GM19023 (cell line): Measurements from ENCODE around the gene RAPGEF3.
A peak's percentile ranks its signal among the peaks of the same experiment; 100 is the strongest.

Experiments
- ATAC-seq: cut with Tn5 transposase; IDR thresholded peaks from one replicate; pipeline ENCODE4 v1.9.1; 2021; ENCODE audit warnings: mild to moderate bottlenecking, moderate library complexity; ENCODE audit not compliant: unreplicated experiment

The RAPGEF3 gene

DNA sequence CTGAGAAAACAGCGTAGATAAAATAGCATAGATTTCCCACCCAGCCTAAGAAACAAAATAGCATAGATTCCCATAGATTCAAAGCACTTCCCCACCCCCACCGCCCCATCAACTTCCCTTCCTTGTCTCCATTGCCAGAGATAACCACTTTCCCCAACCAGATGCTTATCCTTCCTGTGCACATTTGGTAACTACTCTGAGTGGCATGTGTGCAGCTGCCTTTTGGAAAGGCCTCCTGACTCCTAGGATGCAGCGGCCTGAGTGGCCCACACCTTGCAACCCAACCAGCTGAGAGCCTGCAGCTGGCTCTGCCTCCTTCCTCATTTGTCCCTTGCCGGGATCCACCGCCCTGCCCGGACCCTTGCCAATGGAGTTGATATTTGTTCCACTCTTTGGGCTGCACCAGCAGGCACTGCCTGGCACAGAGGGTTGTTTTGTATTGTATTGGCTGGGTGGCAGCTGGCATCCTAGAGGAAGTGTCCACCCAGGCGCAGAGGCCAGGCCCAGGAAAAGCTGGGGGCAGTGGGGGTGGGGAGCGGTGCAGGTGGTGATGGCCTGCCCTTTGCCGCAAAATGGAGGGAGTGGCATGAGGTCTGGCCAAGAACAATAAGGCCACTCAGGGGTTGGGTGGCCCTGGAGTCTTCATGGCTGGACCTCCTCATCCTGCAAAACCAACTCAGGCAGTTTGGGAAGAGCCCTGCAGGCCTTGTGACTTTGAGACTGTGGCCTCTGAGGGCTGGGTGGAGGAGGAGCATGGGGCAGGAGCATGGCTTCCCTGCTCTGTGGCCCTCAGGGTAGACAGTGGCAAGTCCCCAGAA lies 19.3 kb upstream of the RAPGEF3 start:
- ATAC-seq, result no peak

DNA sequence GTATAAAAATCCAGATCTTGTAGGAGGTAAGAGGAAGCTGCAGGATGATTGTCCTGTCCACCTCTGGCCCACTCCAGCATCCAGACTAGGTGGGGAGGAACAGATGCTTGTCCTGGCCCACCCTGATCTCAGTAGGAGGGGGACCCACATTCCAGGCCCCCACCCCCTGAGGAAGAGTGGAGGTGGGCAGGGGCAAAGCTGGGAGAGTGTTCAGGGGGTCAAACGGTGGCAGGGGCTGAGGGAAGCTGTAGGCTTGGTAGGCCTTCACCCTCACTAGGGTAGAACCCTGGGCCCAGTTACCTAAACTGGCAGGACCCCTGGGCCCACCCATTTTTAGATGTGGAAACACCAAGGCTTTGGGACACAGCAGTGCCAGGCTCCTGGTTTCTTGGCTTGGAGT lies 18.5 kb upstream of the RAPGEF3 start:
- no peak for ATAC-seq

DNA sequence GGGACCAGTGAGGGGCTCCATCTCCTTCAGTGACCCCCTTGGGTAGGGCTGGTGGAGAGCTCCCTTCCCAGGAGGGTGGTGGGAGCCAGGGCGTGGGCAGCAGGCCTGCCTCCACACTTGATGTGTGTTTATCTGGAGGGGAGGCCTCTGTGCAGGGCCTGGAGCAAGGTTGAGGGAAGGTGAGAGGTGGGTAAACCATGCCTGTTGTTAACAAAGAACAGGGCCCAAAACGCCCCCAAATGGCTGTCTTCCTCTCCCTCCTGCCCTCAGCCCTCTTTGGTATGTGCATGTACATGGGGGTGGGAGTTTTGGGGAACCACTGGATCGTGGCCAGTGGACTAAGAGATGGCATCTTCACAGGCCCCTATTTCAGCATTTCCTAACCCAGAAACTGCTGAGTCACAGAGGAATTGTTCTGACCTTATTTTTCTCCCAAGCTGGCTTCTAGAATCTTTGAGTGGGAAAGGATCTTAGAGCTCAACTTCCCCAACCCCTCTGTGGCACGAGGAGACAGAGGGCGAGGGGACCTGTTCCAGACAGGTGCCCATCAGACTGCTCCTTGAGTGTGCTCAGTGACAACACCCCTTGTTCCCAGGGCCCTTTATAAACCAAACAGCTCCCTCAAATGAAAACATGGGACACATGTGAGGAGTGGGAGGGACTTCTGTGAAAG lies 17.9 kb upstream of the RAPGEF3 start:
- ATAC-seq, result no peak

DNA sequence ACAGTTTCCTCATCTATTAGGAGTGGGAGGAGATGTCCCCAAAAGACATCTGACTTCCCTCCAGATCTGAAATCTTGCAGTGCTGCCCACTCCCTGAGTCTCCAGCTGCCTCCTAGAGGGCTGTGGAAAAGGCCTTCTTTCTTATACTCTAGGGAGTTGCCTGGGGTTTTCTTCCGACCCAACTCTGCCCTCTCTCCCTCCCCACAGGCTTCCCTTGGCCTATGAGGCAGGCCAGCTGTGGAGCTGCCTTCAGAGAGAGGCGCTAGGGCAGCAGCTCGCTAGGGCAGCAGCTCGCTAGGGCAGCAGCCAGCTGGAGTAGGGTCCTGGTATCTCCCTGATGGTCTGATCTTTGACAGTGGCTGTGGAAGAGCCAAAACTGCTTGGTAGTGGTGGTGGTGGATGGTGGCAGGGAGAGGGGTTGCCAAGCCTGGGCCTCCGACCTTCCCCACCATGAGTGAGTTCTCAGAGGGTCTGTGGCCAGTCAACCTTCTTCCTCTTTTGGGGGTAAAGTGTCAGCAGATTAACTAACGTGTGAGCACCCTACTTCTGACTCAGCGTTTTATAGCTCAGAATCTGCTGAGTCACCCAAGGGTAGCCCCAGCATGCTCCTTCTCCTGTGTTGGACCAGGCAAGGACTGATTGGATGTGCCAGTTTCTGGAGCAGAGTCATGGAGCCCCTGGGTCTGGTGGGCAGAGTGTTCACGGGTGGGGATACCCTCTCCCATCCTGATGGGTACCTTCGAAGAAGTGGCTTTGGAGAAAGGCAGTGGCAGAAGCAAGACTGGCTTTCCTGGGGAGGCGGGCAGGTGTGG lies 16.6 kb upstream of the RAPGEF3 start:
- no peak for ATAC-seq

DNA sequence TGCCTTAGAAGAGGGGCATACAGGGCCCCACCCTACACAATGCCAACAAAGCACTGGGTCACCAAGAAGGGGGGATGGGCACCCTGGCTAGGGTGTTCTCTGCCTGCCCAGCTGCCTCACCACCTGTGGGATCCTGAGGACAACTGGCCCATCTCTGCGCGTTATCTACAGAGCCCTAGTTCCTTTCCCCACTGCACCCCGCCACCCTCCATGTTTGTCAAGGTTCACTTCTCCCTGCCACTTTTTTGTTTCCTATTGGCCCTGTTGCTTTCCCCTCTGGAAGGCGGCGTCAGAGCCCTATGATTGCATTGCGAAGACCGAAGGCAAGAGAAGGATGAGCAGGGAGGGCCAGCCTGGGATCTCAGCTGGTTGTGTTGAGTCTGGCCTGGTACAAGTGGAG lies 16.0 kb upstream of the RAPGEF3 start:
- ATAC-seq, result no peak

DNA sequence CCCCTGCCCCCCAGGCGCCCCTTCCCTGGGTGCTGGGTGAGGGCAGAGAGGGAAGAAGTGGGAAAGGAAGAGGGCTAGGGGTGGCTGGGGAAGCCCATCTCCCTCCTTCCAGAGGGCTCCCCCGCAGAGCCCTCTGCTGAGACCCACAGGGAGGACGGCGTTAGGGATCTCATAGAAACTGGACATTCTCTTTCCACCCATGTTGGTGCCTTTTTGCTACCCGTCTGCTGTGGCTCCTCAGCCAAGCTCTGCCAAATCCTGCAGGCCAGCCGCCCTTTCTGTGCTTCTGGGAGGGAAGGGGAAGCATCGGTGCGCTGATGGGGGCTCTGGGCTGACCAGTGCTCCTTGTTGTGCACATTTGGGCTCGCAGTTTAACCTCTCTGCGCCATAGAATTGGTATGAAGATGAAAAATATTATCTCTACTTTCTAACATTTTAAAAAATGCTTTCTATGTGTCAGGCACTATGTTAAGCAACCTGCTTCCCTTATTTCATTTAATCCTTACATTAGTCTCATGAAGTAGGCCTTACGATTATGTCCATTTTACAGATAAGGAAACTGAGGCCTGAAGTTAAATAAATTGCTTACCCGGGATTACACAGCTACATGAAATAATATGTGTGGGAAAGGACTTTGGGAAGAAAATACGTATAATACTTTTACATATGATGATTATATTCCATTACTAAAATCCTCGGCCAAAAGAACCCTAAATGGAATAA lies 15.3 kb upstream of the RAPGEF3 start:
- no peak for ATAC-seq

DNA sequence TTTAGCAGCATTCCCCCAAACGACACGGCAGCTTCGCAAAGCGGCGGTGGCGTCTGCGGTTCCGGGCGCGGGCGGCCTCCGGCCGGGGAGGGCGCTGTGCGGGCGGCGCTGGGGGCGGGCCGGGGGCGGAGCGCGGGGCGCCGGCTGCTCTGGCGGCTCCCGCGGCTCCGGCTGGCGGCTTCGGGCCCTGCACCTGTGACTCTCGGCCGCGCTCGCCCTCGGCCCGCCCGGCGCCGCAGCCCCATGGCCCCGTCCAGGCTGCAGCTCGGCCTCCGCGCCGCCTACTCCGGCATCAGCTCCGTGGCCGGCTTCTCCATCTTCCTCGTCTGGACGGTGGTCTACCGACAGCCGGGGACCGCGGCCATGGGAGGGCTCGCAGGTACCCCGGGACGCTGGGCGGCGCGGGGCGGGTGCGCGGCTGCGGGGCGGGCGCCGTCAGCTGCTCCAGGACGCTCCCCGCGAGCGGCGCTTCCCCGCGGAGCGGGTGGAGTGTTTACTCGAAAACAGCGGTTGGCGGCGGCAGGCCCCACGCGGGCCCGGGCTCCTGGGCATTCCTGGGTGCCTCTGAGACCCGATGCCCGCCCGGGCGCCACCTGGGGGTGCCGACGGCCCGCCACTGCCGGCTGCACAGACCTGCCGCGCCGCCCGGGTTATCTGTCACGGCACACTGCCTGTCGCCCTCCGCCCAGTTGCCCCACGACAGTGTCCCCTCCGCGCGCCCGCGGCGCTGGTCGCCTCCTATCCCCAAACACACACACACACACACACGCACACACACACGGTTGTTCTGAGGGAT lies 14.6 kb upstream of the RAPGEF3 start, which contains the start of gene SLC48A1:
SLC48A1 (plus strand) TSS at position 177 of the 796 bp plus-strand sequence; CDS start at position 244, 67 bp downstream.
- peak; percentile 89 for ATAC-seq

DNA sequence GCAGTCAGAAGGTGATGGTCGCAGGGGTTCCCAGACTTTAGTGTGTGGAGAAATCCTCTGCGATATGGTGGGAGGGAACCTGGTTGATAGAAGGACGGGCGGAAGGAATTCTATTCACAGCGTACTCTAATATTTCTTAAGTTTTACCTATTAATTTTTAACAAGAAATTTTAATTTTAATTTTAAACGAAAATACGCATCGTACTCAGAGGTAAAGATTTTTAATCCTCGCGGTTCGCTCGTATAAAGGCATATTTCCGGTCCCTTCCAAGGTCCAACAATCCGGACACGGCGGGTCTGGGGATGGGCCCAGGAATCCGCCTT lies 14.0 kb upstream of the RAPGEF3 start:
- no peak for ATAC-seq

DNA sequence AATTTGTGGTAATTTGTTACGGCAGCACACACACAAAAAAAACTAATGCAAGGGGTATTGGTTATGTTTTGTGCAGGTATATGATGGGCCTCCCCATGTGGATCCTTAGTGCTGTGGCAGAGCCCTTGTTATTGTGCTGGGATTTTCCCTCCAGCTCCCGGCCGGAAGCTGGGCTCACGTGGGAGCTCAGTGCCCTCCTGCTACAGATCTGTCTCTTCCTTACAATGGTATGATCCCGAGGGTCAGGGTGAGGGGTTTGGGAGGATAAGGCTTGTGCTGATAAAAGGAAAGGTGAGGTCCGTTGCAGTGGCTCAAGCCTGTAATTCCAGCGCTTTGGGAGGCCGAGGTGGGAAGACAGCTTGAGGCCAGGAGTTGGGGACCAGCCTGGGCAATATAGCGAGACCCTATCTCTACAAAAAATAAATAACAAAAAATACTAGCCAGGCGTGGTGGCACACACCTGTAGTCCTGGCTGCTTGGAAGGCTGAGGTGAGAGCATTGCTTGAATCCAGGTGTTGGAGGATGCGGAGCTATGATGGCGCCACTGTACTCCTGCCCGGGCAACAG lies 13.5 kb upstream of the RAPGEF3 start:
- no peak for ATAC-seq

DNA sequence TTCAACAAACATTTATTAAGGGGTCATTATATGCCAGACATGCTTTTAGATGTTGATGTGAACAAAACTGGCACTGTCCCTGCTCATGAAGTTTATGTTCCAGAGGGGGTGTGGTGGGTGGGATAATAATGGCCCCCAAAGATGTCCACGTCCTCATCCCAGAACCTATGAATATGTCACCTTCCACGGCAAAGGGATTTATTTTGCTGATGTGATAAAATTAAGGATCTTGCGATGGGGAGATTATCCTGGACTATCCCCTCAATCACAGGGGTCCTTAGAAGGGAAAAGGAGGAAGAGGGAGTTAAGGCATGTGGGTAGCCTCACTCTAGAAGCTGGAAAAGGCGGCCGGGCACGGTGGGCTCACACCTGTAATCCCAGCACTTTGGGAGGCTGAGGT lies 12.6 kb upstream of the RAPGEF3 start:
- ATAC-seq, result no peak

DNA sequence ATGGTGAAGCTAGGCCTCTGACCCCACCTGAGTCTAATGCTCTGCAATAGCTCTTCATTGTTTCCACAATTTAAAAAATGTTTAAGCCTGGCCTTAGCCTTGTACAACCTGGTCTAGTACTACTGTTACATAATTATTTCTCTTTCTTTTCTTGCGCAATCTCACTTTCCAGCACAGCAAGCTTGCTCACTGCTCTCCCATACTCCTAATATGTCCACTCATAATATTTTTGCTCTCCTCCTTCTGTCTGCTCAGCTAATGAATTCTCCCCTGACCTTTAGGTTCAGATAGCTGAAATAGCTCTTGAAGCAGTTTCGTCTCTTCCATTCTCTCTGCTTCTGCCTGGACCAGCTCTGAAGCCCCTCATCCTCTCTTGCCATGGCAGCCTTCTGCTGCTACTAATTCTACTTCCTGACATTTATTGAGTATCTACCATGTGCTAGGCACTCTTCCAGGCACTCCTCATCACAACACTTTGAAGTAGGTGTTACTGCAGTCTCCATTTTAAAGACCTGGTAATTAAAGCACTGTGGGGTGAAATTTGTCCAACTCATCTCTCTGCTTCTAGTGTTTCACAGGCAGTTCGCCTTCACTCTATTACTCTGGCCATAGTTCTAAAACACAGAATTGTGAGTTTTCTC lies 11.5 kb upstream of the RAPGEF3 start:
- ATAC-seq, result no peak

DNA sequence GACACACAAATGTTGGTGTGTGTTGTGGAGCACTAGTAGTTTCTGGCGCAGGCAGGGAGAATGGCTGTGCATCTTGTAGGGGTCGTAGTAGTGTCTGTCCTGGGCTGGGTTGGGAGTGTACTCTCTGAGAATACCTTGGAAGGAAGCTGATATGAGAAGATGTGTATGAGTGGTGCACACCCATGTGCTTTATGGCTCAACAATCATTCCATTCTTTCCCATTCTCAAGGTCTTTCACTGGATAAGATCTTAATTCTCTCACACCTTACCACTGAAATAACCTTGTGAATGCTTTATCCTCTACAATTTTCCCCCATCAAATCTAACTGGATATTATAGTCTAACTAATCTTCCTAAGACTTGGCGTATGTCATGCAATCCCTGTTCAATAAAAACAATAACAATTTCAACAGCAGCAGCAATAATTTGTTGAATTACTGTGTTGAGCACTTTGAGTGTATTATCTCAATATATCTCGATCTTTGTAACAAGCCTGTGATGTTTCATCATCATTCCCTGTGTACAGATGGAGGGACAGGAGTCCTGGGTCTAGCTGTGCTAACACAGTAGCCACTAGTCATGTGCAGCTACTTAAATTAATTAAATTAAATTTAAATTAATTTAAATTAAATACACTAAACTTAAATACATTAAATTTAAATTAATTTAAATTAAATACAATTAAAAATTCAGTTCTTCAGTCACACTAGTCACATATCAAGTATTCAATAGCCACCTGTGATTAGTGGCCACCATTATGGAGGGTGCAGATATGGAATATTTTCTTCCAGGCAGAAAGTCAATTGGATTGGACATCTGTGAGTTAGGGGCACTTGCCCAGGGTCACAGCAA lies 10.8 kb upstream of the RAPGEF3 start:
- no peak for ATAC-seq

DNA sequence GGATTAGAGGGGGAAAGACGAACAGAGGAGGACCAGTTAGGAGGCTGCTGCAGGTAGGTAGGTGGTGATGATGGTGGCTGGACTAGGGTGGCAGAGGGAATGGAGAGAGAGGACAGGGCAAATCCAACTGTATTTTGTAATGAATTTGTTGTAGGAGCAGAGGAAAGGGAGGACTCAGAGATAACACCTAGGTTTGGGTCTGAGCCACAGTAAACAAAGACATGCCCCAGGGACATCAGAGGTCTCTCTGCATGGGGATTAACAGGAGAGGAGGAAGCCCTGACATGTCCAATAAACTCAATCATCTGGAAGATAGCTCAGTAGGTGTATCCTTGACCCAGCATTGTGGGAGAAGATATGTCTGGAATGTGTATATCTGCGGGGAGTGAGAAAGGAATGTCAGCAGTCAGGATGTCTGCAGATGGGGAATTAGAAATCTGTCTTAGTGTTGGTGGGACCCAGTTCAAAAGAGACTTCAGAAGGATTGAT lies 9.7 kb upstream of the RAPGEF3 start:
- no peak for ATAC-seq

DNA sequence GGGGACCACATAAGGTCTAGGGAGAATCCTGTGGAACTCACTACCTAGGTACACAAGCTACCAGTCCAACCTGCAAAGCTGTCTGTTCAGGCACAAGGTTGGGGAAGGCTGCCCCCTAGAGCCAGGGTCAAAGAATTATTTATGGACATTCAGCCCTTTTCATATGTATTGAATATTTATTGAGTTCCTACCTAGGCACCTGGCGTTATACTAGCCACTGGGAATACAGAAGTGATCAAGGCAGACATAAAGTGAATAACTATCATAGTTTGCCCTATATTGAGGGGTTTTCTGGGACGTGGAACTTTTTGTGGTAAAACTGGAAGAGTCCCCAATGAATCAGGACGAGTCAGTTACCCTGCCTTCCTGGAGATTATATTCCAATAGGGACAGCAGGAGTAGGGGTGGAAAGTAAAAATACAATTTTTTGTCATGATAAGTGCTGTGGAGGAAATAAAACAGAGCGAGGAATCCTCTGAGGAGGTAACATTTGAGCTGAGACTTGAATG lies 8.6 kb upstream of the RAPGEF3 start:
- ATAC-seq, result no peak

DNA sequence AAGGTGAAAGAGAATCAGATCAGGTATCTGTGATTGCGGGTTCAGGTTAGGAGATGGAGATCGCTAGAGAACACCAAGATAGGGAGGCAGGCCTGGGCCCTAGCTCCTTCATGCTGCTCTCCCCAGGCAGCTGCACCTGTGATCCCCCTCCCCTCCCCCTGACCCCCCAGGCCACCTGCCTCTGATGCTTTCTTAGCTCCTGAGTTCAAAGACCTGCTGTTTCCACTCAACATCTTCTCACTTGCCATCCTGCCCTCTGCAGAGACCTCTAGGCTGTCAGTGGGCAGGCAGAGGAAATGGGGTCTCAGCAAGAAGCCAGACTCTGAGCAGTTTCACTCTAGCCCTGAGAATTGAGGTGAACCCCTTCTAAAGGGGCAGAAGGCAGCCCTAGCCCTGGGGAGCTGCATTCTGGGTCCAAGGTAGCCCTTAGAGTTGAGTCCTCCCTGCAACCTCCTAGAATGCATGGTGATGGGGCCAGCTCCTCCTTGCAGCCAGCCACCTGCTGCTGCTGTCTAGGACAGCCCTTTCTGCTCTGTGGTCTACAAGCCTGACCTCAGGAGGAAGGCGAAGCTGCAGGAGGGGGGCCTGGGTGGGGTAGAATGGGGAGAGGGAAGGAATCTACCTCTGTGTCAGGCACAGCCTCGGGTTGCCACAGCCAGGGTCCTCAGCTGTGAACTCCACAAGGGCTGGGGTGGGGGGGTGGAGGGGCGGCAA lies 8.0 kb upstream of the RAPGEF3 start:
- ATAC-seq, result no peak

DNA sequence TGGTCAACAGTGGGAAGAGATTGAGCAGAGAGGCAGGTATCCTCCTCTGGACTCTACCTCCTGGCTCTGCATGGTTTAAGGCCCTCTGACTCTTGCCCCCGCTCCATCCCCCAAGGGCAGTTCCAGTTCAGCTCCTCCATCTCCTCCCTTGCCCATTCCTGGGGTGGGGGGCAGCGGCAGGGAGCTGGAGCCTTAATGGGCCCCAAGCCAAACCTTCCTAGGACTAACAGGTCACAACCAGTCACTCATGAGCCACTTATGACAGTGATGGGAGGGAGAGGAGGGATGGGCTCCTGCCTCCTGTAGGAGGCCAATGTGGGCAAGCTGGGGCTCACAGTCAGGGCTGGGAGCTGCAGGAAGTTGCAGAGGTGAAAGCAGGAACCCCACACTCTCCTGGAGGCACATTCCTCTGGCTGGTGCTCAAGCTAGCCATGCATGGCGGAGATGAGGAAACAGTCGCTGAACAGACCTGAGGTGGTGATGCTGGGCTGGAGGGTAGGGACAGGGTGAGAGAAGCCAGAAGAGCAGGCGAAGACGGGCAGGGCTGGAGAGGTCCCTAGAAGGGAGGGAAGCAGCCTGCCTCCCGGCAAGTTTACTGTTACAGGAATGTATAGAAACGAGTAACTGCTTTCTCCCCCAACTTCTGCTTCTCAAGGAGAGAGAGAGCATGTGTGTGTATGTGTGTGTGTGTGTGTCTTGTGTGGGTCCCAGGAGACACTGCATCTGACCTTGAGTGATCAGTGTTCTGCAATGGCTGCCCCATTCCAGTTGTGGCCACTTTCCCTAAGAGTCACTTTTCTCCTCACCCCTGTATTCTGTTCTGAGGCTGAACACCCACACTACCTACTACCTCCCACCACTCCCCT lies 5.0 kb upstream of the RAPGEF3 start:
- no peak for ATAC-seq
